ENCODE results near the gene FBLN5.

DNA sequence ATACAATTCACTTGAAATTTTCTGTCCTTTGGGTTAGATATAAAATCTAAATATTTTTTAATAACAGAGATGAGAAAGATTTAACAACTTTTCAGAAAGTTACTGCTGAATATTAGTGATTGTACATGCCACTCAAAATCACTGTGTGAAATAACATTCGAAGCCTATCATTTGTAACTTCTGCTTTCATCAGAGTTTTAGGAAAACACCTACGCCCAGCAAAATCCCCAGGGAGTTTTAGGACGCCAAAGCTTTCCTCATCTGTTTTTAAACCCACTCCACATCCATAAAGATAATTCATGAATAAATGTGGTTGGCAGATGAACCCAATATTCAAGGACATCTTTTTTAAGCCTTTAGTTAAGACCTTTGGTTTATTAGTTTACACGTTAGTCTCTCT, 104.1 kb downstream of the FBLN5 start:
- TF ChIP-seq, protein P1, sequence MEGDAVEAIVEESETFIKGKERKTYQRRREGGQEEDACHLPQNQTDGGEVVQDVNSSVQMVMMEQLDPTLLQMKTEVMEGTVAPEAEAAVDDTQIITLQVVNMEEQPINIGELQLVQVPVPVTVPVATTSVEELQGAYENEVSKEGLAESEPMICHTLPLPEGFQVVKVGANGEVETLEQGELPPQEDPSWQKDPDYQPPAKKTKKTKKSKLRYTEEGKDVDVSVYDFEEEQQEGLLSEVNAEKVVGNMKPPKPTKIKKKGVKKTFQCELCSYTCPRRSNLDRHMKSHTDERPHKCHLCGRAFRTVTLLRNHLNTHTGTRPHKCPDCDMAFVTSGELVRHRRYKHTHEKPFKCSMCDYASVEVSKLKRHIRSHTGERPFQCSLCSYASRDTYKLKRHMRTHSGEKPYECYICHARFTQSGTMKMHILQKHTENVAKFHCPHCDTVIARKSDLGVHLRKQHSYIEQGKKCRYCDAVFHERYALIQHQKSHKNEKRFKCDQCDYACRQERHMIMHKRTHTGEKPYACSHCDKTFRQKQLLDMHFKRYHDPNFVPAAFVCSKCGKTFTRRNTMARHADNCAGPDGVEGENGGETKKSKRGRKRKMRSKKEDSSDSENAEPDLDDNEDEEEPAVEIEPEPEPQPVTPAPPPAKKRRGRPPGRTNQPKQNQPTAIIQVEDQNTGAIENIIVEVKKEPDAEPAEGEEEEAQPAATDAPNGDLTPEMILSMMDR (IDR thresholded peaks at IDR 0.05), result no peak
- TF ChIP-seq POLR2A (IDR thresholded peaks at IDR 0.05), result no peak
